ENCODE measurements around the gene RILPL2. TPM values are rescaled to one million over a fixed set of nuclear protein-coding genes. Genes with fewer than 3 reads are reported as not detected.

Gene RILPL2
- total and polyA plus RNA-seq, 9 of the 15 experiments (the other 6 are each of a cell fraction or from before 2014, with no cell fraction given), result 0.61 to 5.8 (median 4.3) TPM

DNA sequence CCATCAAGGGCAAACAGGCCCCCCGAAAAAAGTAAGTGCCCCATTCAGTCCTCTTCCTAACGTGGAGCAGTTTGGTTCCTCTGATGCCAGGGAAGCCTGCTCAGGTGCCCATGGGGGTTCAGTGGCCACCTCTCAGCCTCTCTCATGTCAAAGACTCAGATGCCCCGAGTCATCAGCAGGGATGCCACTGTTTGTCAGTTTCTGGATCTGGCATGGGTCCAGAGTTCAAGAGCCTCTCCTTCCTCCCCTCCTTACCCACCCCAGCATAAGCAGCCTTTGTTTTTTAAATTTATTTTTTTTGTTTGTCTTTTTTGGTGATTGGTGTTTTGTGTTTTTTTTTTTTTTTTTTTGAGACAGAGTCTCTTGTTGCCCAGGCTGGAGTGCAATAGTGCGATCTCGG, 41.2 kb downstream of the RILPL2 start:
- no peak for FAIRE-seq

DNA sequence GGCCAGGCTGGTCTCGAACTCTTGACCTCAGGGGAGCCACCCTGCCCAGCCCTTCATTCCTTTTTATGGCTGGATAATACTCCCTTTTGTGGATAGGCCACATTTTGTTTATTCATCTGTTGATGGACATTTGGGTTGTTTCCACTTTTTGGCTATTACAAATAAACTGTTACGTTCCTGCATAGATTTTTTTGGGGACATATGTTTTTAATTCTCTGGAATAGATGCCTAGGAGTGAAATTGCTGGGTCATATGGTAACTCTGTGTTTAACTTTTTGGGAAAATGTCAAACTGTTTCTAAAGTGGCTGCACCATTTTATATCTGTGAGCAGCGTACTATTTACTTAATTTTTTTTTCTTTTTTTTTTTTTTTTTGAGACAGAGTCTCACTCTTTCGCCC, 42.7 kb downstream of the RILPL2 start:
- no peak for FAIRE-seq
- intact Hi-C loops (cut with micrococcal nuclease), result no loop called here
- H3K9ac ChIP-seq (ENCODE audit: insufficient read depth in 1 of 2, low read depth in 2 of 2, low read length in 2 of 2), result no peak overlapping the region
- peaks cover 34% of the 10 kb centered on the region for H4K20me1 ChIP-seq (replicated peaks; ENCODE audit: control insufficient read depth, insufficient read depth, low read length)
- BruUV-seq (replicated peaks), result no TSS peak
- ChIA-PET CTCF (ENCODE audit: low intra/inter-chr PET ratio) (no interaction called here), POLR2A (interaction anchor here (0.7 to 1.5 kb wide), 4 partner anchors 10 to 29 kb away, joined by 3 to 5 read pairs (median 4); partner anchors contain the start of gene KMT5A)
- peaks cover 11 to 20% of the 10 kb centered on the region in 2 experiments; a peak in 4 of 5 replicates for H3K4me1 ChIP-seq (replicated peaks in 1 of 2; ENCODE audit: control insufficient read depth in 2 of 2, insufficient read depth in 2 of 2, low read length in 2 of 2)
- ATAC-seq, result no peak
- no peak overlapping the region for H3K4me2 ChIP-seq (ENCODE audit: insufficient read depth, low read length)
- no peak overlapping the region for H3K27ac ChIP-seq (ENCODE audit: extremely low read depth, low read depth, low read length)
- no peaks in the 10 kb centered on the region for H3K27me3 ChIP-seq (ENCODE audit: control insufficient read depth in 2 of 2, insufficient read depth in 2 of 2, low read length in 2 of 2)
- H2AFZ ChIP-seq (ENCODE audit: low read depth, low read length), result no peak overlapping the region
- H3K4me3 ChIP-seq, result no peak overlapping the region
- WGBS (ENCODE audit: insufficient coverage, low coverage, missing lambda C conversion rate), result 100% methylated on average over 3 of the region's 4 CpGs
- H3K9me1 ChIP-seq (ENCODE audit: control insufficient read depth, insufficient read depth, low read length), result peaks cover 10% of the 10 kb centered on the region
- DNase-seq (ENCODE audit: extremely low read depth in 1 of 4, low spot score in 3 of 4), result no peak
- no peaks in the 10 kb centered on the region for H3K9me3 ChIP-seq (replicated peaks; ENCODE audit: control insufficient read depth, insufficient read depth, low read depth, low read length)
- in situ Hi-C loops (cut with MboI), result loop anchor here (25.0 kb wide), 1 partner anchor 1556 kb away; no protein-coding TSS in a partner anchor
- H3K79me2 ChIP-seq (ENCODE audit: control insufficient read depth, insufficient read depth, low read length), result peaks cover 92% of the 10 kb centered on the region
- no peak for TF ChIP-seq ZNF239 (CRISPR knock-in tag; IDR thresholded peaks at IDR 0.05)
- peaks cover 86% of the 10 kb centered on the region for H3K36me3 ChIP-seq (ENCODE audit: control insufficient read depth, insufficient read depth, low read length)

More for the DNA sequence above, 41.2 kb downstream of the RILPL2 start:
- in situ Hi-C loops (cut with MboI) (loop anchor here (25.0 kb wide), 1 partner anchor 1558 kb away; no protein-coding TSS in a partner anchor), intact Hi-C loops (cut with micrococcal nuclease) (no loop called here)
- DNase-seq (ENCODE audit: extremely low read depth in 1 of 4, low spot score in 3 of 4) (no peak), ATAC-seq (no peak)
- POLR2A ChIA-PET, result interaction anchor here (1.0 to 1.5 kb wide), 3 partner anchors 8 to 14 kb away, joined by 3 to 4 read pairs (median 3); partner anchors contain the start of gene KMT5A
- Histone ChIP-seq H3K27me3 (ENCODE audit: control insufficient read depth in 2 of 2, insufficient read depth in 2 of 2, low read length in 2 of 2) (no peaks in the 10 kb centered on the region), H4K20me1 (replicated peaks; ENCODE audit: control insufficient read depth, insufficient read depth, low read length) (peaks cover 38% of the 10 kb centered on the region), H3K36me3 (ENCODE audit: control insufficient read depth, insufficient read depth, low read length) (peaks cover 92% of the 10 kb centered on the region), H3K4me3 (no peak overlapping the region), H3K9me3 (replicated peaks; ENCODE audit: control insufficient read depth, insufficient read depth, low read depth, low read length) (no peaks in the 10 kb centered on the region), H3K9me1 (ENCODE audit: control insufficient read depth, insufficient read depth, low read length) (peaks cover 12% of the 10 kb centered on the region), H3K4me1 (replicated peaks in 1 of 2; ENCODE audit: control insufficient read depth in 2 of 2, insufficient read depth in 2 of 2, low read length in 2 of 2) (peaks cover 7 to 15% of the 10 kb centered on the region in 2 experiments; a peak in 4 of 5 replicates), H3K4me2 (ENCODE audit: insufficient read depth, low read length) (no peak overlapping the region), H3K79me2 (ENCODE audit: control insufficient read depth, insufficient read depth, low read length) (peaks cover 93% of the 10 kb centered on the region), H3K27ac (ENCODE audit: extremely low read depth, low read depth, low read length) (no peak overlapping the region), H2AFZ (ENCODE audit: low read depth, low read length) (no peak overlapping the region), H3K9ac (ENCODE audit: insufficient read depth in 1 of 2, low read depth in 2 of 2, low read length in 2 of 2) (no peak overlapping the region)
- CTCF ChIA-PET (ENCODE audit: low intra/inter-chr PET ratio), result no interaction called here
- TF ChIP-seq ZNF445 (CRISPR knock-in tag; IDR thresholded peaks at IDR 0.05; ENCODE audit: low read depth) (no peak), POLR2A (conservative IDR thresholded peaks at IDR 0.05) (0 out of 2 replicates have a peak, but pooled peaks have one; percentile 22), MXI1 (IDR thresholded peaks at IDR 0.05; ENCODE audit: low read depth, low read length) (no peak), NFIC (IDR thresholded peaks at IDR 0.05) (peak; percentile 64), NFXL1 (CRISPR knock-in tag; IDR thresholded peaks at IDR 0.05) (no peak)
- TF ChIP-seq, protein P1, sequence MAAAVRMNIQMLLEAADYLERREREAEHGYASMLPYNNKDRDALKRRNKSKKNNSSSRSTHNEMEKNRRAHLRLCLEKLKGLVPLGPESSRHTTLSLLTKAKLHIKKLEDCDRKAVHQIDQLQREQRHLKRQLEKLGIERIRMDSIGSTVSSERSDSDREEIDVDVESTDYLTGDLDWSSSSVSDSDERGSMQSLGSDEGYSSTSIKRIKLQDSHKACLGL (CRISPR knock-in tag; IDR thresholded peaks at IDR 0.05; ENCODE audit: borderline replicate concordance, poor library complexity, severe bottlenecking), result no peak
- no TSS peak for BruUV-seq (replicated peaks)
- WGBS (ENCODE audit: insufficient coverage, low coverage, missing lambda C conversion rate), result 95% methylated on average over 5 of the region's 5 CpGs

Data from K562 (cell line).